Activated CD8-positive, alpha-beta memory T cell treated with anti-CD3 and anti-CD28 coated beads, Interleukin-2, amount 50 U/mL, for 4 hours (primary cell): ENCODE results near the gene B4GALT3.
"Not testable (repeated sequence)": the region's sequence is repeated elsewhere in the genome, so short reads cannot be mapped to it uniquely, and the experiment has no call there.

ENCODE experiments used
- DNase-seq: peaks from one replicate; pipeline ENCODE4 v3.0.0-alpha.2; 2020

The B4GALT3 gene

GRCh38 chr1:161177112-161177935 lies at the start of gene B4GALT3:
TSS of gene B4GALT3 (minus strand) at chr1:161177507. CDS start at chr1:161176060, 1,447 bp downstream.
- peak; percentile 99 for DNase-seq

GRCh38 chr1:161226759-161227158 lies 49.5 kb upstream of the B4GALT3 start:
- DNase-seq, result no peak

GRCh38 chr1:161226320-161226711 lies 49.0 kb upstream of the B4GALT3 start:
- DNase-seq, result no peak

GRCh38 chr1:161225534-161226319 lies 48.4 kb upstream of the B4GALT3 start, which contains the start of gene TOMM40L:
TSS of gene TOMM40L (plus strand) at chr1:161226060. CDS start at chr1:161226490, 430 bp downstream.
- DNase-seq, result peak; percentile 84

- no peak for DNase-seq
Measured at GRCh38 chr1:161225178-161225533, 47.8 kb upstream of the B4GALT3 start.

- not testable (repeated sequence) for DNase-seq
Measured at GRCh38 chr1:161224695-161225087, 47.4 kb upstream of the B4GALT3 start.

GRCh38 chr1:161223805-161224694 lies 46.7 kb upstream of the B4GALT3 start:
- DNase-seq, result no peak

GRCh38 chr1:161222175-161223019 lies 45.1 kb upstream of the B4GALT3 start:
- no peak for DNase-seq

GRCh38 chr1:161220002-161220401 lies 42.7 kb upstream of the B4GALT3 start:
- DNase-seq, result no peak

- no peak for DNase-seq
Measured at GRCh38 chr1:161219078-161219892, 42.0 kb upstream of the B4GALT3 start.

- DNase-seq, result no peak
Measured at GRCh38 chr1:161218301-161219077, 41.2 kb upstream of the B4GALT3 start.

- DNase-seq, result no peak
Measured at GRCh38 chr1:161217831-161218230, 40.5 kb upstream of the B4GALT3 start.

- no peak for DNase-seq
Measured at GRCh38 chr1:161216945-161217712, 39.8 kb upstream of the B4GALT3 start.

- DNase-seq, result no peak
Measured at GRCh38 chr1:161215076-161215475, 37.8 kb upstream of the B4GALT3 start, which contains the start of gene FCER1G. TSS of gene FCER1G (plus strand) at chr1:161215295. CDS start at chr1:161215322, 27 bp downstream.

- DNase-seq, result no peak
Measured at GRCh38 chr1:161214369-161214768, 37.1 kb upstream of the B4GALT3 start.

GRCh38 chr1:161209790-161210409 lies 32.6 kb upstream of the B4GALT3 start:
- peak; percentile 69 for DNase-seq

- no peak for DNase-seq
Measured at GRCh38 chr1:161207173-161207572, 29.9 kb upstream of the B4GALT3 start.

GRCh38 chr1:161206411-161207140 lies 29.3 kb upstream of the B4GALT3 start:
- DNase-seq, result no peak
